Vagina (tissue), 2 donors: Measurements from ENCODE around the gene FOXK1.

Experiments used
- POLR2A ChIP-seq, 2 donors: fragments of 450-650 bp; IDR thresholded peaks; one replicate each; pipeline ENCODE4 v1.6.1; 2017; ENCODE audit warnings: antibody characterized with exemption in 2 of 2, mild to moderate bottlenecking in 2 of 2, moderate library complexity in 2 of 2
- POLR2AphosphoS5 ChIP-seq, 2 donors: sonication (generic); formaldehyde crosslinking; IDR thresholded peaks; one replicate each; pipeline ENCODE4 v1.9.0; 2017; ENCODE audit warnings: antibody characterized with exemption in 2 of 2, mild to moderate bottlenecking in 2 of 2, low read depth in 1 of 2; ENCODE audit not compliant: insufficient read depth in 1 of 2
- TF ChIP-seq, protein P1 (sequence below), 3 experiments: fragments of 450-650 bp in 2 of 3; fragments of 200-600 bp in 1 of 3; sonication (generic) in 1 of 3; IDR thresholded peaks; one replicate each; pipeline ENCODE4 v1.5.1; 2017 to 2019; ENCODE audit warnings: antibody characterized with exemption in 3 of 3, mild to moderate bottlenecking in 2 of 3, moderate library complexity in 2 of 3

GRCh38 chr7:4782333-4783291, 100.5 kb downstream of the FOXK1 start:
- TF ChIP-seq, protein P1, sequence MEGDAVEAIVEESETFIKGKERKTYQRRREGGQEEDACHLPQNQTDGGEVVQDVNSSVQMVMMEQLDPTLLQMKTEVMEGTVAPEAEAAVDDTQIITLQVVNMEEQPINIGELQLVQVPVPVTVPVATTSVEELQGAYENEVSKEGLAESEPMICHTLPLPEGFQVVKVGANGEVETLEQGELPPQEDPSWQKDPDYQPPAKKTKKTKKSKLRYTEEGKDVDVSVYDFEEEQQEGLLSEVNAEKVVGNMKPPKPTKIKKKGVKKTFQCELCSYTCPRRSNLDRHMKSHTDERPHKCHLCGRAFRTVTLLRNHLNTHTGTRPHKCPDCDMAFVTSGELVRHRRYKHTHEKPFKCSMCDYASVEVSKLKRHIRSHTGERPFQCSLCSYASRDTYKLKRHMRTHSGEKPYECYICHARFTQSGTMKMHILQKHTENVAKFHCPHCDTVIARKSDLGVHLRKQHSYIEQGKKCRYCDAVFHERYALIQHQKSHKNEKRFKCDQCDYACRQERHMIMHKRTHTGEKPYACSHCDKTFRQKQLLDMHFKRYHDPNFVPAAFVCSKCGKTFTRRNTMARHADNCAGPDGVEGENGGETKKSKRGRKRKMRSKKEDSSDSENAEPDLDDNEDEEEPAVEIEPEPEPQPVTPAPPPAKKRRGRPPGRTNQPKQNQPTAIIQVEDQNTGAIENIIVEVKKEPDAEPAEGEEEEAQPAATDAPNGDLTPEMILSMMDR (IDR thresholded peaks at IDR 0.05) = no peak
- TF ChIP-seq POLR2A (IDR thresholded peaks at IDR 0.05) (no peak), POLR2AphosphoS5 (IDR thresholded peaks at IDR 0.05; ENCODE audit: insufficient read depth in 1 of 2, low read depth in 1 of 2) (no peak)
